ENCODE measurements around the gene NDUFA8. TPM values are rescaled to one million over a fixed set of nuclear protein-coding genes. Genes with fewer than 3 reads are reported as not detected.

NDUFA8 gene
- total RNA-seq, 1 experiment from 2014 or later, result 55.5 TPM

DNA sequence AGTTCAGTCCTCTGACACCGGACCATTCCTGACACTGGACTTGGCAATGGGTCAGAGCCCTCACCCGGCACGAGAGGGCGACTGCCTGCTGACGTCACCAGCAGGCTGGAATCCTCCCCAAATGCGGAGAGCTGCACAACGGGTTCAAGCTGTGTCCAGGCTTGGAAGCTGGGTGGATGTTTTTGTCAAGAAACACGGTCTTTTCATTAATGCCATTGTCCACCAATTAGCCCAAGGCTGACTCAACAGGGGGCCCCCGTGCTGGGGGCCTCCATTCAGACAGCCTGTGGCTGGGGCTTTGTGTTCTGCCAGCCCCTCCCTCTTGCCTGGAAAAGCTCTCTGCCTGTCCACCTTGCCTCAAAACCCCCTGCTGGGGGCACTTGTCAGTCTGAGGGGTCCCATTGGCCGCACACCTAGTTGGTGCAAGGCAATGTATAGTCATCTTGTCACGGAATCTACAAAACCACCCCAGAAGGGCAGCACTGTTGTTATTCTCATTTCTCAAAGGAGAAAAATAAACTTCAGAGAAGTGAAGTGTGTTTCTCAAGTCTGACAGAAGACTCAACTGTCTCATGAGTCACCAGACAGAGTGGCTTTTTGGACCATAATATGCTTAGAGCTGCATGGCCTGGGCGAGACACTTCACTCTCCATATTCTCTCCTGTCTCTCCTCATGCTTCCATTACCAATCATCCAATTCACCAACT lies 24.6 kb downstream of the NDUFA8 start:
- no peaks in the 10 kb centered on the region for H3K9me3 ChIP-seq (ENCODE audit: control insufficient read depth, insufficient read depth, low read depth, low read length)
- no peak overlapping the region for H3K4me3 ChIP-seq (ENCODE audit: low read depth in 2 of 2, low read length in 2 of 2)
- no peaks in the 10 kb centered on the region for H3K36me3 ChIP-seq (ENCODE audit: control insufficient read depth, insufficient read depth, low read length)
- intact Hi-C loops (cut with micrococcal nuclease; ENCODE audit: unreplicated experiment) (no loop called here), in situ Hi-C loops (cut with HindIII; ENCODE audit: low pct_unique_long_range_greater_than_20kb, low sequenced_read_pairs) (no loop called here)
- BruUV-seq (replicated peaks), result no TSS peak
- POLR2A ChIA-PET, result no interaction called here
- CTCF ChIA-PET, result interaction anchor here (0.6 kb wide), 1 partner anchor 184 kb away, joined by 8 read pairs; no protein-coding TSS in a partner anchor
- peaks cover 3% of the 10 kb centered on the region; the same call in 1 of the 2 replicates for H3K4me1 ChIP-seq (ENCODE audit: control insufficient read depth, insufficient read depth, low read length)
- ATAC-seq (no peak), DNase-seq (ENCODE audit: low read depth, low spot score) (no peak)
- TF ChIP-seq SIN3A (IDR thresholded peaks at IDR 0.05; ENCODE audit: borderline replicate concordance, insufficient read depth, low read depth, low read length), result no peak
- TF ChIP-seq, protein P1, sequence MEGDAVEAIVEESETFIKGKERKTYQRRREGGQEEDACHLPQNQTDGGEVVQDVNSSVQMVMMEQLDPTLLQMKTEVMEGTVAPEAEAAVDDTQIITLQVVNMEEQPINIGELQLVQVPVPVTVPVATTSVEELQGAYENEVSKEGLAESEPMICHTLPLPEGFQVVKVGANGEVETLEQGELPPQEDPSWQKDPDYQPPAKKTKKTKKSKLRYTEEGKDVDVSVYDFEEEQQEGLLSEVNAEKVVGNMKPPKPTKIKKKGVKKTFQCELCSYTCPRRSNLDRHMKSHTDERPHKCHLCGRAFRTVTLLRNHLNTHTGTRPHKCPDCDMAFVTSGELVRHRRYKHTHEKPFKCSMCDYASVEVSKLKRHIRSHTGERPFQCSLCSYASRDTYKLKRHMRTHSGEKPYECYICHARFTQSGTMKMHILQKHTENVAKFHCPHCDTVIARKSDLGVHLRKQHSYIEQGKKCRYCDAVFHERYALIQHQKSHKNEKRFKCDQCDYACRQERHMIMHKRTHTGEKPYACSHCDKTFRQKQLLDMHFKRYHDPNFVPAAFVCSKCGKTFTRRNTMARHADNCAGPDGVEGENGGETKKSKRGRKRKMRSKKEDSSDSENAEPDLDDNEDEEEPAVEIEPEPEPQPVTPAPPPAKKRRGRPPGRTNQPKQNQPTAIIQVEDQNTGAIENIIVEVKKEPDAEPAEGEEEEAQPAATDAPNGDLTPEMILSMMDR (IDR thresholded peaks at IDR 0.05), result no peak
- no peak for TF ChIP-seq POLR2AphosphoS5 (IDR thresholded peaks at IDR 0.05; ENCODE audit: low read depth, low read length)
- no peak for TF ChIP-seq TCF7L2 (IDR thresholded peaks at IDR 0.05; ENCODE audit: low read depth, low read length)
- TF ChIP-seq, protein P2, sequence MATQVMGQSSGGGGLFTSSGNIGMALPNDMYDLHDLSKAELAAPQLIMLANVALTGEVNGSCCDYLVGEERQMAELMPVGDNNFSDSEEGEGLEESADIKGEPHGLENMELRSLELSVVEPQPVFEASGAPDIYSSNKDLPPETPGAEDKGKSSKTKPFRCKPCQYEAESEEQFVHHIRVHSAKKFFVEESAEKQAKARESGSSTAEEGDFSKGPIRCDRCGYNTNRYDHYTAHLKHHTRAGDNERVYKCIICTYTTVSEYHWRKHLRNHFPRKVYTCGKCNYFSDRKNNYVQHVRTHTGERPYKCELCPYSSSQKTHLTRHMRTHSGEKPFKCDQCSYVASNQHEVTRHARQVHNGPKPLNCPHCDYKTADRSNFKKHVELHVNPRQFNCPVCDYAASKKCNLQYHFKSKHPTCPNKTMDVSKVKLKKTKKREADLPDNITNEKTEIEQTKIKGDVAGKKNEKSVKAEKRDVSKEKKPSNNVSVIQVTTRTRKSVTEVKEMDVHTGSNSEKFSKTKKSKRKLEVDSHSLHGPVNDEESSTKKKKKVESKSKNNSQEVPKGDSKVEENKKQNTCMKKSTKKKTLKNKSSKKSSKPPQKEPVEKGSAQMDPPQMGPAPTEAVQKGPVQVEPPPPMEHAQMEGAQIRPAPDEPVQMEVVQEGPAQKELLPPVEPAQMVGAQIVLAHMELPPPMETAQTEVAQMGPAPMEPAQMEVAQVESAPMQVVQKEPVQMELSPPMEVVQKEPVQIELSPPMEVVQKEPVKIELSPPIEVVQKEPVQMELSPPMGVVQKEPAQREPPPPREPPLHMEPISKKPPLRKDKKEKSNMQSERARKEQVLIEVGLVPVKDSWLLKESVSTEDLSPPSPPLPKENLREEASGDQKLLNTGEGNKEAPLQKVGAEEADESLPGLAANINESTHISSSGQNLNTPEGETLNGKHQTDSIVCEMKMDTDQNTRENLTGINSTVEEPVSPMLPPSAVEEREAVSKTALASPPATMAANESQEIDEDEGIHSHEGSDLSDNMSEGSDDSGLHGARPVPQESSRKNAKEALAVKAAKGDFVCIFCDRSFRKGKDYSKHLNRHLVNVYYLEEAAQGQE (IDR thresholded peaks at IDR 0.05; ENCODE audit: insufficient read depth in 1 of 2, low read depth in 2 of 2, low read length in 1 of 2), result no peak
- no peak overlapping the region for H3K27ac ChIP-seq (ENCODE audit: low read length)
- no peaks in the 10 kb centered on the region for H3K27me3 ChIP-seq (ENCODE audit: control insufficient read depth, insufficient read depth, low read length)

DNA sequence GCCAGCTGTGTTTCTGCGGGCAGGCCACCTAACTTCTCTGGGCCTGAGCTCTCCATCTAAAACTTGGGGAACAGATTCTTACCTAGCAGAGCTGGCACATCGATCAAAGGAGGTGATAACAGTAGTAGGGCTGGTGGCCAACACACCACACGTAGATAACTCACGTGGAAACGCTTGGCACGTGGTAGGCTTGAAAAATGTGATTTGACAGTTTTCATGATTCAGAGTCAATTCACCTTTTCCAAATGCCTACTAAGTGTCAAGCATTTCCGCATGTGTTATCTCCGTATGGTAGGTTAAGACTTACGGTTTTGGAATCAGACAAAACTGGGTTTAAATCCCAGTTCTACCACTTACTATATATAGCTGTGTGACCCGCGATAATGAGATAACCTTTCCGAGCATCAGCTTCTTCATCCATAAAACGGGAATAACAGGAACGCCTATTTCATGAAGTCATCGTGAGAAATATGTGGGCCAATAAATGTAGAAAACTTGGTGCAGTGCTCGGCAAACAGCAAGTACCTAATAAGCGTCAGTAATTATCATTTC lies 25.5 kb downstream of the NDUFA8 start:
- no peak overlapping the region for H3K4me3 ChIP-seq (ENCODE audit: low read depth in 2 of 2, low read length in 2 of 2)
- ChIA-PET POLR2A (no interaction called here), CTCF (no interaction called here)
- no peaks in the 10 kb centered on the region for H3K36me3 ChIP-seq (ENCODE audit: control insufficient read depth, insufficient read depth, low read length)
- no peaks in the 10 kb centered on the region for H3K27me3 ChIP-seq (ENCODE audit: control insufficient read depth, insufficient read depth, low read length)
- ATAC-seq (no peak), DNase-seq (ENCODE audit: low read depth, low spot score) (no peak)
- in situ Hi-C loops (cut with HindIII; ENCODE audit: low pct_unique_long_range_greater_than_20kb, low sequenced_read_pairs), result no loop called here
- BruUV-seq (replicated peaks), result no TSS peak
- no peaks in the 10 kb centered on the region for H3K9me3 ChIP-seq (ENCODE audit: control insufficient read depth, insufficient read depth, low read depth, low read length)
- TF ChIP-seq TCF7L2 (IDR thresholded peaks at IDR 0.05; ENCODE audit: low read depth, low read length) (no peak), POLR2AphosphoS5 (IDR thresholded peaks at IDR 0.05; ENCODE audit: low read depth, low read length) (no peak)
- H3K27ac ChIP-seq (ENCODE audit: low read length), result no peak overlapping the region
- intact Hi-C loops (cut with micrococcal nuclease; ENCODE audit: unreplicated experiment), result no loop called here
- peaks cover under 1% of the 10 kb centered on the region; the same call in 1 of the 2 replicates for H3K4me1 ChIP-seq (ENCODE audit: control insufficient read depth, insufficient read depth, low read length)

Measured in Panc1 (cell line).